Naive thymus-derived CD4-positive, alpha-beta T cell (primary cell): ENCODE measurements around the gene NFATC2IP. TPM values are rescaled to one million over a fixed set of nuclear protein-coding genes. Genes with fewer than 3 reads are reported as not detected.

Experiments used
- ATAC-seq: fragments of 150-1000 bp; cut with Tn5 transposase; 2 replicates; pipeline ENCODE4 v1.10.0; 2021; ENCODE audit warnings: mild to moderate bottlenecking, moderate library complexity
- CTCF ChIA-PET: fragments of 350-600 bp; sonication (Branson Sonifier 250); formaldehyde crosslinking; loops from one replicate; lab custom pipeline; 2021; ENCODE audit warnings: antibody characterized with exemption; lab: Charles Lee
- POLR2A ChIA-PET: fragments of 350-600 bp; sonication (Branson Sonifier 250); formaldehyde crosslinking; loops from one replicate; lab custom pipeline; 2021; ENCODE audit warnings: antibody characterized with exemption, inconsistent platforms; lab: Charles Lee
- DNase-seq, 9 donors: peaks; one replicate each; pipeline versions ENCODE4 v3.0.0 to v3.0.0-alpha.2; 2020 to 2022; ENCODE audit warnings: mixed read lengths in 1 of 9
- H3K27ac ChIP-seq: one replicate; pipeline ENCODE4 v1.7.0; 2013; ENCODE audit warnings: mild to moderate bottlenecking, low read depth, low read length, moderate library complexity
- H3K27me3 ChIP-seq, 2 donors: one replicate each; pipeline ENCODE4 v1.7.0; 2013; ENCODE audit warnings: low read length in 2 of 2, mild to moderate bottlenecking in 2 of 2, moderate library complexity in 2 of 2; ENCODE audit not compliant: control insufficient read depth in 2 of 2, insufficient read depth in 2 of 2
- H3K36me3 ChIP-seq, 3 experiments: 1 replicate in 2 of 3; 2 replicates in 1 of 3; pipeline ENCODE4 v1.7.0; 2013; ENCODE audit warnings: low read length in 3 of 3, mild to moderate bottlenecking in 3 of 3, moderate library complexity in 1 of 3; ENCODE audit not compliant: insufficient read depth in 3 of 3, control insufficient read depth in 2 of 3
- H3K4me1 ChIP-seq, 2 donors: one replicate each; pipeline ENCODE4 v1.7.0; 2013; ENCODE audit warnings: low read length in 2 of 2, mild to moderate bottlenecking in 2 of 2, moderate library complexity in 1 of 2; ENCODE audit not compliant: control insufficient read depth in 2 of 2, insufficient read depth in 2 of 2
- H3K4me3 ChIP-seq: 2 replicates; pipeline ENCODE4 v1.7.0; 2013; ENCODE audit warnings: mild to moderate bottlenecking, low read length
- H3K9me3 ChIP-seq, 3 experiments: 1 replicate in 2 of 3; 2 replicates in 1 of 3; pipeline ENCODE4 v1.7.0; 2013; ENCODE audit warnings: low read length in 3 of 3; ENCODE audit not compliant: control insufficient read depth in 2 of 3
- H3K27ac Mint-ChIP-seq, 9 donors: one replicate each; pipeline ENCODE4 v1.8.0; 2020 to 2022; ENCODE audit warnings: mixed read lengths in 9 of 9, mild to moderate bottlenecking in 8 of 9, moderate library complexity in 5 of 9, inconsistent platforms in 2 of 9
- H3K27me3 Mint-ChIP-seq, 5 donors: one replicate each; pipeline ENCODE4 v1.8.0; 2021 to 2022; ENCODE audit warnings: mixed read lengths in 5 of 5, mild to moderate bottlenecking in 1 of 5
- H3K36me3 Mint-ChIP-seq, 5 donors: one replicate each; pipeline ENCODE4 v1.8.0; 2020 to 2022; ENCODE audit warnings: mixed read lengths in 5 of 5, mild to moderate bottlenecking in 3 of 5, inconsistent platforms in 1 of 5
- H3K4me1 Mint-ChIP-seq, 7 donors: one replicate each; pipeline ENCODE4 v1.8.0; 2020 to 2022; ENCODE audit warnings: mixed read lengths in 7 of 7, mild to moderate bottlenecking in 3 of 7, inconsistent platforms in 1 of 7
- H3K4me3 Mint-ChIP-seq, 10 donors: one replicate each; pipeline ENCODE4 v1.8.0; 2020 to 2022; ENCODE audit warnings: mild to moderate bottlenecking in 10 of 10, mixed read lengths in 10 of 10, moderate library complexity in 6 of 10, inconsistent platforms in 2 of 10
- H3K9me3 Mint-ChIP-seq, 11 donors: one replicate each; pipeline ENCODE4 v1.8.0; 2020 to 2022; ENCODE audit warnings: mixed read lengths in 11 of 11, mild to moderate bottlenecking in 4 of 11, inconsistent platforms in 1 of 11, moderate library complexity in 1 of 11
- intact Hi-C, 2 donors: fragments of 100-400 bp; cut with micrococcal nuclease; formaldehyde crosslinking; loops; one replicate each; pipeline ENCODE4 v1.15.1; 2023
- polyA plus RNA-seq, 2 donors: library from polyadenylated mRNA; unstranded; fragments of 300-500 nt; fragmentation: Illumina TruSeq; gene quantifications; one replicate each; pipeline ENCODE4 v1.2.3, GENCODE V29; 2021
- total RNA-seq, 6 experiments: library from RNA in 5 of 6; stranded (reverse) in 5 of 6; gene quantifications; 1 replicate in 5 of 6; 2 replicates in 1 of 6; pipeline ENCODE4 v1.2.3 and lab custom pipeline; 2021 to 2026

The NFATC2IP gene
- total and polyA plus RNA-seq, 7 experiments from 2014 or later, result 26.0 to 117 (median 77.8) TPM

DNA sequence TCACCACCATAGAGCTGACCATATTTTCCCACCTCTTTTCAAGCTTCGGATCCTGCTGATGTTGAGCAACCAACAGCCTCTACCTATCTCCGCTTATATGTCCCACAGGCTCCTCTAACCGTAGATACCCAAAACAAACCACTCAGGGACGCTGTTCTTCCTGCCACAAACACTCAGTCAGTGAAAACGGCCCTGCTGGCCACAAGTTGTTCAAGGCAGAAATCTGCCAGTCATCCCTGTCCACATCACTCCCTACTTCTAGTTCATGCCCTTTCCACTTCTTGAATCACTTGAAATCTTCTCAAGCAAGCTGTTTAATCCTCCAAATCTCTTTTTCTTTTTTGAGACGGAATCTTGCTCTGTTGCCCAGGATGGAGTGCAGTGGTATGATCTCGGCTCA, 33.6 kb upstream of the NFATC2IP start:
- Mint-ChIP-seq H3K4me1 (peaks cover 0 to 3% (median 0%) of the 10 kb centered on the region in 7 donors), H3K27me3 (no peaks in the 10 kb centered on the region), H3K36me3 (peaks cover 11 to 33% (median 18%) of the 10 kb centered on the region in 5 donors), H3K27ac (no peak overlapping the region), H3K9me3 (no peaks in the 10 kb centered on the region), H3K4me3 (no peak overlapping the region)
- ATAC-seq, result no peak
- intact Hi-C loops, result no loop called here
- no peak overlapping the region for H3K4me3 ChIP-seq
- H3K27ac ChIP-seq, result no peak overlapping the region
- no peaks in the 10 kb centered on the region for H3K4me1 ChIP-seq
- peaks cover 0 to 70% (median 0%) of the 10 kb centered on the region in 3 experiments for H3K36me3 ChIP-seq
- H3K9me3 ChIP-seq, result no peaks in the 10 kb centered on the region
- ChIA-PET POLR2A (interaction anchor here (0.6 to 1.4 kb wide), 6 partner anchors 8 to 1539 kb away, joined by 3 to 6 read pairs (median 4); partner anchors contain the start of genes NFATC2IP and RABEP2), CTCF (interaction anchor here (0.7 to 1.0 kb wide), 2 partner anchors 11 to 37 kb away, joined by 3 to 5 read pairs; no protein-coding TSS in a partner anchor)
- H3K27me3 ChIP-seq, result no peaks in the 10 kb centered on the region
- no peak for DNase-seq

GRCh38 chr16:28918698-28919097, 32.0 kb upstream of the NFATC2IP start:
- intact Hi-C loops, result no loop called here
- ChIA-PET CTCF (no interaction called here), POLR2A (interaction anchor here (1.1 kb wide), 1 partner anchor 9 kb away, joined by 4 read pairs; no protein-coding TSS in a partner anchor)
- Histone ChIP-seq H3K36me3 (peaks cover 0 to 63% (median 0%) of the 10 kb centered on the region in 3 experiments), H3K4me1 (no peaks in the 10 kb centered on the region), H3K4me3 (no peak overlapping the region), H3K27me3 (no peaks in the 10 kb centered on the region), H3K27ac (no peak overlapping the region), H3K9me3 (no peaks in the 10 kb centered on the region)
- Mint-ChIP-seq H3K4me1 (peaks cover under 1 to 4% (median 4%) of the 10 kb centered on the region in 7 donors), H3K36me3 (peaks cover 11 to 24% (median 13%) of the 10 kb centered on the region in 5 donors), H3K27ac (no peak overlapping the region), H3K4me3 (no peak overlapping the region), H3K27me3 (no peaks in the 10 kb centered on the region), H3K9me3 (no peaks in the 10 kb centered on the region)
- no peak for ATAC-seq
- no peak for DNase-seq

DNA sequence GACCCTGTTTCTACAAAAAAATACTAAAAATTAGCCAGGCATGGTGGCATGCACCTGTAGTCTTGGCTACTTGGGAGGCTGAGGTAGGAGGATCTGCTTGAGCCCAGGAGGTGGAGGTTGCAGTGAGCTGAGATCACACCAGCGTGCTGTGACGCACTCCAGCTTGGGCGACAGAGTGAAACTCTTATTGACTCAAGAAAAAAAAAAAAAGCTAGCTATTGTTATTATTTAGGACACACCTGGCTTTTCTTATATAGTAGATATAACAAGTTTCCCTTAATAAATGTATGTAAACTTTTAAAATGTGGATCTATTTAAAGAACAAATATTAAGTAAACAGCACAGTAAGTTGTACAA, 27.5 kb upstream of the NFATC2IP start:
- Mint-ChIP-seq H3K4me1 (peaks cover 15 to 20% (median 18%) of the 10 kb centered on the region in 7 donors), H3K4me3 (peak overlapping the region; percentile 44 to 97 (median 92)), H3K36me3 (peaks cover 0 to 9% (median 3%) of the 10 kb centered on the region in 5 donors), H3K27me3 (no peaks in the 10 kb centered on the region), H3K27ac (peak overlapping the region; percentile 68 to 99 (median 82)), H3K9me3 (no peaks in the 10 kb centered on the region)
- Histone ChIP-seq H3K9me3 (no peaks in the 10 kb centered on the region), H3K4me1 (peaks cover 7 to 8% of the 10 kb centered on the region in 2 donors), H3K27ac (no peak overlapping the region), H3K36me3 (peaks cover 0 to 36% (median 0%) of the 10 kb centered on the region in 3 experiments), H3K27me3 (no peaks in the 10 kb centered on the region), H3K4me3 (no peak overlapping the region)
- no peak for DNase-seq
- ChIA-PET POLR2A (interaction anchor here (0.6 to 1.6 kb wide), 4 partner anchors 44 to 100 kb away, joined by 3 to 5 read pairs (median 4); partner anchors contain the start of genes ATP2A1 and LAT), CTCF (interaction anchor here (0.6 to 1.0 kb wide), 2 partner anchors 21 to 26 kb away, joined by 3 read pairs; no protein-coding TSS in a partner anchor)
- intact Hi-C loops, result no loop called here
- ATAC-seq, result no peak

GRCh38 chr16:28923652-28924398, 26.9 kb upstream of the NFATC2IP start:
- Mint-ChIP-seq H3K4me3 (peak overlapping the region; percentile 72 to 97 (median 94)), H3K36me3 (peaks cover 0 to 9% (median 3%) of the 10 kb centered on the region in 5 donors), H3K27me3 (no peaks in the 10 kb centered on the region), H3K27ac (peak overlapping the region; percentile 74 to 99 (median 98)), H3K4me1 (peaks cover 15 to 21% (median 18%) of the 10 kb centered on the region in 7 donors), H3K9me3 (no peaks in the 10 kb centered on the region)
- no peak for DNase-seq
- intact Hi-C loops, result loop anchor here (1.0 to 2.0 kb wide), 2 partner anchors 45 to 51 kb away; partner anchors contain the start of gene SPNS1 (in 1 of the 2)
- no peak for ATAC-seq
- Histone ChIP-seq H3K4me3 (no peak overlapping the region), H3K27ac (peak overlapping the region; percentile 99), H3K9me3 (no peaks in the 10 kb centered on the region), H3K36me3 (peaks cover 0 to 33% (median 0%) of the 10 kb centered on the region in 3 experiments), H3K4me1 (peaks cover 7 to 8% of the 10 kb centered on the region in 2 donors), H3K27me3 (no peaks in the 10 kb centered on the region)
- CTCF ChIA-PET, result interaction anchor here (0.6 to 1.2 kb wide), 5 partner anchors 21 to 102 kb away, joined by 3 read pairs; partner anchors contain the start of gene ATXN2L
- POLR2A ChIA-PET, result interaction anchor here (0.6 to 2.8 kb wide), 6 partner anchors 30 to 104 kb away, joined by 3 to 8 read pairs (median 4); partner anchors contain the start of gene TUFM

- no peaks in the 10 kb centered on the region for H3K27me3 ChIP-seq
- peaks cover 0 to 27% (median 0%) of the 10 kb centered on the region in 3 experiments for H3K36me3 ChIP-seq
- no peaks in the 10 kb centered on the region for H3K9me3 ChIP-seq
- H3K4me3 ChIP-seq, result peak overlapping the region; percentile 74
- Mint-ChIP-seq H3K27me3 (no peaks in the 10 kb centered on the region), H3K4me1 (peaks cover 15 to 24% (median 19%) of the 10 kb centered on the region in 7 donors), H3K27ac (peak overlapping the region in 8 of 9 donors; percentile 95 to 99 (median 98)), H3K9me3 (no peaks in the 10 kb centered on the region), H3K36me3 (peaks cover 0 to 9% (median 3%) of the 10 kb centered on the region in 5 donors), H3K4me3 (peak overlapping the region; percentile 85 to 97 (median 94))
- ChIA-PET CTCF (interaction anchor here (0.6 to 1.2 kb wide), 3 partner anchors 64 to 1507 kb away, joined by 3 to 5 read pairs (median 3); partner anchors contain the start of gene ATXN2L), POLR2A (interaction anchor here (0.6 to 2.8 kb wide), 10 partner anchors 7 to 105 kb away, joined by 3 to 12 read pairs (median 4); partner anchors contain the start of genes ATXN2L and TUFM)
- H3K4me1 ChIP-seq, result peaks cover 7 to 8% of the 10 kb centered on the region in 2 donors
- ATAC-seq (no peak), DNase-seq (no peak)
- intact Hi-C loops, result loop anchor here (1.0 to 2.0 kb wide), 2 partner anchors 45 to 50 kb away; partner anchors contain the start of gene SPNS1 (in 1 of the 2)
- H3K27ac ChIP-seq, result peak overlapping the region; percentile 99
Measured at GRCh38 chr16:28924399-28924761, 26.4 kb upstream of the NFATC2IP start.
